CMK (cell line): ENCODE results near the gene NME2.
"Not testable (repeated sequence)": the region's sequence is repeated elsewhere in the genome, so short reads cannot be mapped to it uniquely, and the experiment has no call there.

Experiments
- DNase-seq: peaks from one replicate; pipeline ENCODE4 v3.0.0-alpha.2; 2010; ENCODE audit warnings: low read depth

The NME2 gene

DNA sequence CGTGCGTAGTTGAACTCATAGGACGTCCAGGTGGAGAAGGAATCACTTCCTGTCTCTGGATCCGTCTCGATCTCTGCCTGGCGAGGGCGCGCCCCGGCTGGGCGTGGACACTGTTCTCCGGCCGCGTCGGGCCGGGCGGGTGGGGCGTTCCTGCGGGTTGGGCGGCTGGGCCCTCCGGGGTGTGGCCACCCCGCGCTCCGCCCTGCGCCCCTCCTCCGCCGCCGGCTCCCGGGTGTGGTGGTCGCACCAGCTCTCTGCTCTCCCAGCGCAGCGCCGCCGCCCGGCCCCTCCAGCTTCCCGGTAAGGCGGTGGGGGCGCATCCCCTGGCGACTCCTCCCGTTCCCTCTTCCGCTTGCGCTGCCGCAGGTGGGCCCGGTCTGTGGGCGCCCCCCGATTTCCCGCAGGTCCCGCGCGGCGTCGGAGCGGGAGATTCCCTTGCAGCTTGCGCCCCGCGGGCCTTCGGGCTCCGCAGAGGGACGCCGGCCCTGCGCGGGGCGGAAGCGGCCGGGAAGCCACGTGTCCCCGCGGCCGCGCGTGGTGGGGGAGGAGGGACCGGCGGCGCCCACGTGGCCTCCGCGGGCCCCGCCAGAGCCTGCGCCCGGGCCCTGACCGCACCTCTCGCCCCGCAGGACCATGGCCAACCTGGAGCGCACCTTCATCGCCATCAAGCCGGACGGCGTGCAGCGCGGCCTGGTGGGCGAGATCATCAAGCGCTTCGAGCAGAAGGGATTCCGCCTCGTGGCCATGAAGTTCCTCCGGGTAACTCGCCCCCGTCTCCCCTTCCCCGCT is at the start of gene NME2:
Gene NME2 (plus strand): TSS at position 214 of the 789 bp plus-strand sequence. CDS start 420 bp downstream, at position 634.
- peak; percentile 71 for DNase-seq

DNA sequence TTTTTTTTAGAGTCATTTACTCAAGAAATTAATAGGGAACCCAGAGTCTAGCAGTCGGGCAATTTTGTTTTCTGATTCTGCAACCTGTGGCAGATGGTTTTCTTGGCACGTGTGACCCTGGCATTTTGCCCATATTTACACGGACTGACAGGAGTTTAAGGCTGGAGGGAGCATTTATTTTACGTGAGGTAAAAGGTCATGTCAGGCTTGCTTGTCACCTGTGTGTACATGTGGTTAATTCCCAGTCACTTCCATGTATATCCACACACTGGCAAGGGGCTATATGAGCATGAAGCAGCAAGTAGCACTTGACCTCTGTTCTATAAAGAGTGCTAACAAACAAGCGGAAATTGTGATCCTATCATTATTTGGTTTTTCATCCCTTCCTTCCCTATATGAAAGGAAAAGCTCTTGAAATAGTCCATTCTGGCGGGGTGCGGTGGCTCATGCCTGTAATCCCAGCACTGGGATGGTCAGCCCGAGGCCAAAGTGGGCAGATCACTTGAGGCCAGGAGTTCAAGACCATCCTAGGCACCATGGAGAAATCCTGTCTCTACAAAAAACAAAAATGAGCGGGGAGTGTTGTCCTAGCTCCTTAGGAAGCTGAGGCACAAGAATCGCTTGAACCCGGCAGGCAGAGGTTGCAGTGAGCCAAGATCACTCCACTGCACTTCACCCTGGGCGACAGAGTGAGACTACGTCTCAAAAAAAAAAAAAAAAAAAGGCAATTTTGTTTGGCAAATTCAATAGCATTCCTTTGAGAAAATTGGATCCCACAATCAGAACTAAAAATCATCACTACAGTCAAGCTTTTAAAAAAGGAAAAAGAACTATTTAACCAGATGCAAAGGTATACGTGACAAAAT is 47.6 kb upstream of the NME2 start:
- no peak for DNase-seq

DNA sequence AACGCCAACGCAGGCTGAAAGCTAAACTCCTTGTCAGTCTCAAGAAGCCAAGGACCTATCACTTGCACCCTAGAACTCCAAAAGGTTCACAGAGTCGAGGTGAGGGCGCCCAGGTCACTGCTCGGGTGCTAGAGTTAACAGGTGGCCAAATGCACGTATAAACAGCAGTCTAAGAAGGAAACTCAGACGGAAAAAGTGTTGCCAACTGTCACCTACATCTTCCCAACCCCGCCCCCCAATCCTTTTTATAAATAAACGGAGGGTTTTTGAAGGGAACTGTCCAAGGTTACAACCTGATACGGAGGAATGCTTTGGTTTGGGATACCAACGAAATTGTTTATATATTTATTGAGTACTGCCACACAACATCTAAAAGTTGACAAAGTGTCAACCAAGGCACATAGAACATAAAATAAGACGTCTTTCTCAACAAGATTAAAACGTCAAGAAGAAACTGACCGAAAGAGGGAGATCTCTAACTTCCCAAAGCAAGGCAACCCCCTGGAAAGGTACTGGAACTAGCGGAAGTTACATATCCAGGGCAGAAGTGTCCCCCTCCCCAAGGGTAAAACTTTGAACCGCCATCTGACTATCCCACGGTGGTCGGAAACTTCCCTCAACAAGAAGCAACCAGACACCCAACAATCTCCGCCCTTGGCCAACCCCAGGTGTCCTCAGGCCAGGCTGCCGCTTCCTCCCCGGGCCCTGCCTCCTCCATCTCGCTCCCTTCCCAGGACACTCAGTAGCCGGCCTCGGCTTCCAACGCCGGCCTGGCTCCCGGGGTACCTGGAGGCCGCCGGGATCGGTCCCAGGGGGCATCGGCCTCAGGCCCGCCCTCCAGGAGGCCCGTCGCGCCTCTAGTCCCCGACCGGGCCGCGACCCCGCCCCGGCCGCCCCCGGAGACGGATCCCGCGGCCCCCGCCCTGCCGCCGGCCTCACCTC is 46.5 kb upstream of the NME2 start:
- no peak for DNase-seq

DNA sequence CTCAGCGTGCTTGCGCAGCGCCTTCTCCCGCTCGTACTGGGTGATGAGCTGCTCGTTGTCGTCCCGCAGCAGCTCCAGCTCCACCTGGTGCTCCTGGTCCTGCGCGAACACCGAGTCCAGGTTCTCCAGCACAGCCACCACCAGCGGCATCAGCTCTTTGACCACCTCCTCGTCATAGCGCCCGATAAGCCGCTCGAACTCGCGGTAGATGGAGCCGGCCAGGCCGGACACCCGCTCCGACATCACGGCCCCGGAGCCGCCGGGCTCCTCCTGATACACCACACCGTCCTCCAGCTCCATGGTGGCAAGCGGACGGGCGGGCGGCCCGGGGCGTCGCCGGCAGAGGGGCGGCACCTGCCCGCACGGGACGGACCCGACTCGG is 45.9 kb upstream of the NME2 start:
- no peak for DNase-seq

DNA sequence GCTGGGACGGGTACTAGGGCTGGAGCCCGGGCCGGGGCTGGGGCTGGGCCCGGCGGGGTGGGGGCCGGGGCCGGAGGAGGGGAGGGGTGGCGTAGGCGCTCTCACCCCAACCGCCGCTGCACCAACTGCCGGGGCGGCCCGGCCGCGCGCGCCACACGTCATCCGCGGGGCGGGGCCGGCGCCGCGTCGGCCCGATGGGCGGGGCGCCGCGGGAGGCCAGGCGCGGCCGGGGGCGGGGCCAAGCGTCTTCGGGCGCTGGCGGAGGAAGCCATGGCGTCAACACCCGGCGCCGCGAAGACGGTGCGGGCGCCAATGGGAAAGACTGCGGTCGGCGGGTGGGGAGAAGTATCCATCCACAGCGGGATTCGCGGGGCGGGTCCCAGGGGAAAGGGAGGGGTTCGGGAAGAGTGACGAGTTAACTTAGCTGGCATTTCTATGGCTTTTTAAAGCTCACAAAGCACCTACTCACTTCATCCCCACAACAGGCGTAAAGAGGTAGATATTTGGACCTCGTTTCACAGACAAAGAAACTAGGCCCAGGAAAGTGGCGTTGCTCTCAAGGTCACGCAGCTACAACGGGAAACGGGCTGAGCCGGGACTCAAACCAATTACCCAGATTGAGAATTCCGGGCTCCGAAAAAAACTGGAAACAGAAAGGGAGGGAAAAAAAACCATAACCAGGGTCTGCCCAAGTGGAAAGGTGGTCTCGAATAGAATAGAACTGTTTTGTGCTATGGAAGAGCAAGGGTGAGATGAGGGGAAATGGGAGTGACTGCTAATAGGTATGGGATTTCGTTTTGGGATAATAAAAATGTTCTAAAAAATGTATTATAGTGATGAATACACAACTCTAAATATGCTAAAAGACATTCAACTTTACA is 45.2 kb upstream of the NME2 start, which contains the start of gene SPAG9:
Gene SPAG9 (minus strand): TSS at position 130 of the 881 bp plus-strand sequence. CDS start 212 bp downstream, outside the sequence.
- DNase-seq = peak; percentile 85

DNA sequence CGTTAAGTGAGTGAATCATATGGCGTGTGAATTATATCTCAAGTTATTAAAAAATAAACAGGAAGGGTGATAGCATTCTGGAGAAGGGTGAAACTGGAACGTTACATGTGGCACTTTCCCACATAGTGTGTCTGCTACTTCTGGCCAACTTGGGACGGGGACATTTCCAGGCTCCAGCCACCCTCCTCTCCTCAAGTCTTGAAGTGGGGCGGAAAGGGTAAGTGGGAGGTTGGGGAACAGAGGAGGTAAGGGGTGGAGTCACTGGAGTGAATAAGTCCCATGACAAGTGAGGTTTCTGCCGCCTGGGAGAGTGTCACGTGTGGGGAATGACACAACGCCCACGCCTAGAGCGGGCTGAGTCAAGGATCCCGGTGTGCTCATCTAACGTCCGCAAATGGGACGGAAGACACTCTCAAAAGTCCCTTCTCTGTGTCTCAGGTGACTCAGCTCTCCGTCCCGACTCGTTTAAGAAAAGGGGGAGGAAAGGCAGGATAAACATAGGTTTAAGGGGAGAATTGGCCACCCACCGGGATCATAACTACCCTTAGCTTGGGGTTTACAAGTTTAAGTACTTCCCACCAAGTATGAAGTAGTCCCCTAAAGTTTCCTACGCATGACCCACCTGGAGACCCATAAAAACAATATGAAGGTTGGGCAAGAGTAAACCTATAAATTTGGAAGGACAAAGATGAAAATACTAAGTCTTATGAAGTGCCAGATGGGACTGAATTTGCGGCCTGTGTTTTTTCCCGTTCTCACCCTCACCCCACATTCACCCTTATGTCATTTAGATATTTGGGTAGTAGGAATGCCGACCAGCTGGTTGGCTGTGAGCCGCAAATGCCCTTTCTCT is 44.4 kb upstream of the NME2 start:
- peak; percentile 85 for DNase-seq

DNA sequence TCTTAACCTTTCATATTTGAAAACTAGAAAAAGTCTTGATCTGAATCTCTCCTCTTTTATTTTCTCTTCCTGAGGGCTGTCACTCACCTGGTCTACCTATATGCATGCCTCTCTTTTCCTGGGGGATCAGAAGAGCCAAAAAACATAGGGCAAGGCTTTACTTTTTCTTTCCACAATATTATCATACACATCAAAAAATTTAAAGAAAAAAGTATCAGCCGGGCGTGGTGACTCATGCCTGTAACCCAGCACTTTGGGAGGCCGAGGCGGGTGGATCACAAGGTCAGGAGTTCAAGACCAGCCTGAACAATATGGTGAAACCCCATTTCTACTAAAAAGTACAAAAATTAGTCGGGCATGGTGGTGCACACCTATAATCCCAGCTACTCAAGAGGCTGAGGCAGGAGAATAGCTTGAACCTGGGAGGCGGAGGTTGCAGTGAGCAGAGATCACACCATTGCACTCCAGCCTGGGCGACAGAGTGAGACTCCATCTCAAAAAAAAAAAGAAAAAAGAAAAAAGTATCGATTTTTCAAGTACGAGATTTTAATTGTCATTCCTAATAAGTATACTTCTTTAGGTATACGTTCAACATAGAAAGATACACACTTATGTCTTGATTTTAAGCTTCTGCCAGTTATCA is 43.6 kb upstream of the NME2 start:
- not testable (repeated sequence) for DNase-seq

DNA sequence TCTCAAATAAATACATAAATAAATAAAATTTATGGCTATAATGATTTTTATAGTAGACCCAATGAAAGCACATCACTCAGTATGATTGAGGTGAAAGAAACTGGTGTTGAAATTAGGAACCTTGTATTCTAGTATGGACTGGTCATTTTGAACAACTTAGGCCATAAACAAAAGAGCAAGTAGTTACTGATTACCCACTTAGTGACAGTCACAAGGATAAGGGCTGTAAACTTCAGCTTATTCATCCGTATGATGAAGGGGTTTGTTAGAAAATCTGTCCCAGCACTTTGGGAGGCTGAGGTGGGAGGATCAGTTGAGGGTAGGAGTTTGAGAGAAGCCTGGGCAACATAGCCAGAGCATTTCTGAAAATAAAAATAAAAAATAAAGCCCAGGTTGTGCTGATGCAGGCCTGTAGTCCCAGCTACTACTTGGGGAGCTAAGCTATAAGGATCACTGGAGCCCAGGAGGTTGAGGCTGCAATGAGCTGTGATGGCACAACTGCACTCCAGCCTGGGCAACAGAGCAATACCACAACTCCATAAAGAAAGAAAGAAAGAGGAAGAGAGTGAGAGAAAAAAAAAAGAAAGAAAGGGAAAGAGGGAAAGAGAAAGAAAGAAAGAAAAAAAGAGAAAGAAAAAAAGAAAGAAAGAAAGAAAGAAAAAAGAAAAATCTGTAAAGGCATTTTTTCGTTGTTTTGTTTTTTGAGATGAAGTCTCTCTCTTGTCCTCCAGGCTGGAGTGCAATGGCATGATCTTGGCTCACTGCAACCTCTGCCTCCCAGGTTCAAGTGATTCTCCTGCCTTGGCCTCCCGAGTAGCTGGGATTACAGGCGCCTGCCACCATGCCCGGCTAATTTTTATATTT is 41.3 kb upstream of the NME2 start:
- no peak for DNase-seq

DNA sequence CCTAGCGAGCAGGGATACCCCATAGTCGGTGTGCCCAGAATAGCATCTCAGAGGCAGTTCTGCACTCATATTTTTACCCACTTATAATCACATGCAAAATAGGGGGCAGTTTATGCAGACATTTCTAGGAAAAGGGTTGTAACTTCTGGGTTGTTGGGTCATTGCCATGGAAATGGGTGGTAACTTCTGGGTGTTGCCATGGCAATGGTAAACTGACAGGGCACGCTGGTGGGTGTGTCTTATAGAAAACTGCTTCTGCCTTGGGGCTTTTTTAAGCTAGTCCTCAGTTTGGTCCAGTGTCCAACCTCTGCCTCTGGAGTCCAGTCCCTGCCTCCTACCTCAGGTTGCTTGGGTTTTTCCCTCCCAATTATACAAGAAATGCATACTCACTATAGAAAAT is 38.1 kb upstream of the NME2 start:
- no peak for DNase-seq

DNA sequence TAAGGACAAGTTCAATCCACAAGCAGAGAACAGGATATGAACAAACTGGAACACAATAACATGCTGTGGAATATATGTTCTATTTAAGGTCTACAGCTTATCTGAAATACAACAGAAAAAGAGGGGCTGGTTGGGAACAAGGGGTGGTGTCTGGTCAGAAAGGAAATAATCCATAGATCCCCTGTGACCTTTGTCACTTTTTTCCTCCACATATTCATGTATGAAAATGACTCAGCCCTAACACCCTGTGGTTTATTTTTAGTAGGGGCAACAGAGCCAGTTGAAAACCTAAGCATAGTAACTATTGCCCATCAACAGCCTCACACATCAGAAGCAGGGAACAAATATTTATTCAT is 33.3 kb upstream of the NME2 start:
- DNase-seq = no peak

DNA sequence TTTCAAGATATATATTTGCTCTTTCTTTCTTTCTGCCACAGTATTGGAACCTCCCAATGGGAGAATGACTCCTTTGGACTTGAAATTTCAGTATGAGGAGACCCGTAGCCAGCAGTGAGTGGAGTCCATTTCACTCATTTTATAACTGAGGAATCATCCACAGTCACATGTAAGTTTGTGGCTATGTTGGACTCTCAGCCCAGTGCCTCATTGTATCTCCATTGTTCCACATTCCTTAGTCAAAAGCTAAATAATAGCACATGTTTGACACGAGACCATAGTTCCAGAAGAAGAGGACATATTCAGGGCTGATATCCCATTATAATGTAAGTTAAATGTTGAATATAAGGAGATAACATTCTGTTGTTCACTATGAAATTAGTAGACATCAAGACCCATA is 32.8 kb upstream of the NME2 start:
- no peak for DNase-seq

DNA sequence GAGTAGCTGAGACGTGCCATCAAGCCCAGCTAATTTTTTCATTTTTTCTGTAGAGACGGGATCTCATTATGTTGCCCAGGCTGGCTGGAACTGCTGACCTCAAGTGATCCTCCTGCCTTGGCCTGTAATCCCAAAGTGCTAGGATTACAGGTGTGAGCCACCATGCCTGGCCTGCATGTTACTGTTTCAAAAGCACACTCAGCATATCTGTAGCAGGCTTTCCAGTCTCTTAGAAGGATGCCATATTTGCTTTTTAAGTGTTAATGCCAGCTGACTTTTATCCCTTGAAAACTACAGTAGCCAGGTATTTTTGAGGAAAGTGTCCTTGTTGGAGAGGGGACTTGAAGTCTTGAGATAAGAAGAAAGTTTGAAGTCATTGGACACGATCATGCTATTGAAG is 30.3 kb upstream of the NME2 start:
- no peak for DNase-seq

DNA sequence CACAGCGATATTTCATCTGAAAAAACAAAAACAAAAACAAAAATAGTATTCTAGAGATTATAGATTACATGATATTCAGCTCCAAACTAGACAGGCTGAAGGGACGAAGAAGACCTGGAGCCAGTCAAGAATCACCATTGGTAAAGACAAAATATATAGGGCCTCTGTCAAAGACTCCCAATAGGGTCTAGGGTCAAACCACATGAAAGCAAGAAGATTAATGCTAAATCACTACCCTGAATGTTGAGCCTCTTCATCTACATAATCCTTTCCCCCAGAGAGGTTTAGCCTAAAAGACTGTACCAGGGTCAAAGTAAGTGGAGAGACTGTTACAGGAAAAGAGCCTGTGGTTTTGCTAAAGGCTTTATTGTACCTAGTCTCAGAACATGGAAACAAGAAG is 23.6 kb upstream of the NME2 start:
- DNase-seq = no peak

DNA sequence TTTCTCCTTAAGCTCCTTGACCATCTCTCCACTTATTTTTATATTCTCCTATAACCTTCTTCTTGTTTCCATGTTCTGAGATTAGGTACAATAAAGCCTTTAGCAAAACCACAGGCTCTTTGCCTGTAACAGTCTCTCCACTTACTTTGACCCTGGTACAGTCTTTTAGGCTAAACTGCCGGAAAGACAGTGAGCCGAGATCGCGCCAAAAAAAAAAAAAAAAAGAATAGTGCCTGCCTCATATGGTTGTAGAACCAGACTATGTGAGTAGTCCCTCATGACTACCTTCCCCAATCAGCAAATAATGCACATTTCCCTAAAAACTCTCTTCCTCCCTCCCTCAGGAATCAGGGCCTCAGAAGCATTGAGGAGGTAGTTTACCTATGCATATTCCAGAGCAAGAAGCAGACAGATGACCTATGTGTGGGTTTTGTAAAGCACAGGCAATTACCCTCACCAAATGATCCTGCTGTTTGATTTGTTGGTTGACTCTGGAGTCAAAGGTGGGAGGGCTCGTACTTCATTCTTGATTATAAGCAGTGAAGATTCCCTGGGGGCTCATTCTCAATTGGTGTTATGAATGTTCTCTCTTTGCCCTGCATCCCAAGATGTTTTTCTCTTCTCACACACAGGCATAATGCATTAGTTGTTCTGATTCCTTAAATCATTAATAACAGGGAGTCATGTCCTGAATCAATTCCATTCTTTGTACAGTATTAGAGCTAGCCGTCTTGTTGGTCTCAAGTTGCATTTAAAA is 21.8 kb upstream of the NME2 start:
- no peak for DNase-seq

DNA sequence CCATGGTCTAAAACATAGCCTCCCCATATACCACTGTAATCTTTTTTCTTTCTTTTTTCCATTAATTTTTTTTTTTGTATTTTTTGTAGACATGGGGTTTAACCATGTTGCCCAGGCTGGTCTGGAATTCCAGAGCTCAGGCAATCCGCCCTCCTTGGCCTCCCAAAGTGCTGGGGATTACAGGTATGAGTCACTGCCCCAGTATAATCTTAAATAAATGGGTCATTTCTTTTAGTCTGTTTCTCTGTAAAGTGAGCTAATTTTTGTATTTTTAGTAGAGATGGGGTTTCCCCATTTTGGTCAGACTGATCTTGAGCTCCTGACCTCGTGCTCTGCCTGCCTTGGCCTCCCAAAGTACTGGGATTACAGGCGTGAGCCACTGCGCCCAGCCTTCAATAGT is 18.6 kb upstream of the NME2 start:
- no peak for DNase-seq

DNA sequence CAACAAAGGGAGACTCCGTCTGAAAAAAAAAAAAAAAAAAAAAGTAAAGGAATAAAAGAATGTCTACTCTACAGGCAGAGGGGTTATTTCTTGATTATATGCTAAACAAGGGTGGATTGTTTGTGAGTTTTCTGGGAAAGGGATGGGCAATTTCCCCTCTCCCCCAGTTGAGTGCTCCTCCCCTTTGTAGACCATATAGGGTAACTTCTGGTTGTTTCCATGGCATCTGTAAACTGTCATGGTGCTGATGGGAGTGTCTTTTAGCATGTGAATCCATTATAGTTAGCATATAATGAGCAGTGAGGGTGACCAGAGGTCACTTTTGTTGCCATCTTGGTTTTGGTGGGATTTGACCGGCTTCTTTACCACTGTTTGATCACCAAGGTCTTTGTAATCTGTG is 17.0 kb upstream of the NME2 start:
- DNase-seq = no peak

DNA sequence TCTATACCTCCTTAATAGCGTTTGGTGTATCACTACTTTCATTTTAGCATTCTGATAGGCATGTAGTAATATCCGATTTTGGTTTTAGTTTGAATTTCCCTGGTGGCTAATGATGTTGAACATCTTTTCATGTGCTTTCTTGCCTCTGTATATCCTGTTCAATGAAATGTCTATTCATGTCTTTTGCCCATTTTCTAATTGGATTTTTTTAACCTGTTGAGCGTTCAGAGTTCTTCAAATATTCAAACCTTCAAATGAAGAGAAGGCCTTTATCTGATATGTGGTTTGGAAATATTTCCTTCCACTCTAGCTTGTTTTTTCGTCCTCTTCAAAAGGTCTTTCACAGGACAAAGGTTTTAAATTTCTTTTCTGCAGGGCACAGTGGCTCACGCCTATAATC is 15.3 kb upstream of the NME2 start:
- DNase-seq = no peak

DNA sequence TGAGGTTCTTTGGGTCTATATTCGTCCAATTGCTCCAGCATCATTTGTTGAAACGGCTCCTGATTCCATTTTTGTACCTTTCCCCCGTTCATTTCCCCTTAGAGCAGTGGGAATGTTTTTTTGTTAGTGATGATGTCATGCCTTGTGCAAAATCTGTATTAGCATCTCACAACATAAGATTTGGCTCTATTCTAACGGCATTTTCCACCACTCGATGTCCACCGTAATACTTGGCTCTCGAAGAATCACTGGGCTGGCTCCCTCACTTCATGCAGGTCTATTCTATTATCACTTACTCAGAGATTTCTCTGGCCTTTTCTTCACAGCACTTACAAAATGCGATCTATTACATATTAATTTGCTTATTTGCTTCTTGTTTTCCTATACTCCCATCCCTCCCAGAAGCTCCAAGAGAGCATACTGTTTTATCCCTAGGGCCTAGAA is 13.4 kb upstream of the NME2 start:
- DNase-seq = no peak
